ENCODE data around the gene KRT39.
"Not testable (repeated sequence)": the region's sequence is repeated elsewhere in the genome, so short reads cannot be mapped to it uniquely, and the experiment has no call there.

KRT39 gene

GRCh38 chr17:40966848-40967247 lies at the start of gene KRT39:
Gene KRT39, minus strand, starts transcription at chr17:40966948. Its CDS starts 92 bp downstream, at chr17:40966856.
- no peak for DNase-seq (ENCODE audit: low read depth, low spot score)

DNA sequence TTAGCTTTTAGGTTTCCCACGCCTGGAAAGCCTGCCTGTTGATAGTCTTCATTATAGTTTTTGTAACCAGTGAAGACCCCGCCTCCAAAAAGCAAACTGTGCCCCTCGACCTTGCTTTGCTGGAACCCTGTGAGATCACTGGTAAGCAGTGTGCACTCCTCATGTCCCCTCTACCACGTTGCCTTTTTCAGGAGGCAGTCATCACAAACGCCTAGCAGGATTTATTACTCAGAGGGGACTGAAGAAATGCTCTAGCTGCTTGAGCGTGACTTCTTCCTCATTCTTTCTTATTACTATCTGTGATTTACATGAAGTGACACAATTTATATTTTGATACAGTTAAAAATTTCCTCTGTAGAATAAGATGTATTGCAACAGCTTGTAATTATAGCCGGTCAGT lies 48.7 kb upstream of the KRT39 start:
- no peak for DNase-seq (ENCODE audit: low read depth, low spot score)

DNA sequence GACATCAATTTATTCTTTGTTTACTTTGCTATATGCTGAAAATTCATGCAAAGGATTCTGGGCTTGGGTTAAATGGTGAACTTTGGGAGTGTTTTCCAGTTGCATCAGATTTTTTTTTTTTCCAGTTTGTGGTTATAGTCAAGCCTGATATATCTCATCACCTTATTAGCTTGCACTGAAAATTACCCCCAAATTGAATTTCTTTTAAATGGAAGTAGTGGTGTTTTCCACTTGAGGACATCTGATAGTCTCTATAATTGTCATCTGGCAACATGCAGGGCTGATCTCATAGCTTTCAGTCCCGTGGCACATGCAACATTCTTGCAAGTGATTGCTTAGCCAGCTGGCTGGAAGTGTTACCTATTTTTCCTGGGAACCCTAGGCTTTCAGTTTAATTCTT lies 46.9 kb upstream of the KRT39 start:
- no peak for DNase-seq (ENCODE audit: low read depth, low spot score)

DNA sequence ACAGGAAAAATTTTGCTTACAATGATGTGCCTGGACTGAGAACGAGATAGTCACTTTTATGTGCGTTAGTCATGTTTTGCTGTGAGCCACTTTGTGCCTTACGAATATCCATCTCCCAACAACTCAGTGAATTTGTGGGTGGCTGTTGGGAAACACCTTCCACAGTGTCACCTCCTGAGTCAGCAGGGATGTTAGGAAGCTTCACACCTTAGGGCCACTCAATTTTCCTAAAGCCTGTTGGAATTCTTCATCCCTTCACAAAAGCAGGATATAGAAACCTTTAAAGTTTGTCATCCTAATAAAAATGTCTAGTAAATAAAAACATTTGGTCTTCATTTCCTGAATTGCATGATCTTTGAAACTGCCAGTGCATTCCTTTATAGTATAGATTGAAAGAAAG lies 46.4 kb upstream of the KRT39 start:
- no peak for DNase-seq (ENCODE audit: low read depth, low spot score)

DNA sequence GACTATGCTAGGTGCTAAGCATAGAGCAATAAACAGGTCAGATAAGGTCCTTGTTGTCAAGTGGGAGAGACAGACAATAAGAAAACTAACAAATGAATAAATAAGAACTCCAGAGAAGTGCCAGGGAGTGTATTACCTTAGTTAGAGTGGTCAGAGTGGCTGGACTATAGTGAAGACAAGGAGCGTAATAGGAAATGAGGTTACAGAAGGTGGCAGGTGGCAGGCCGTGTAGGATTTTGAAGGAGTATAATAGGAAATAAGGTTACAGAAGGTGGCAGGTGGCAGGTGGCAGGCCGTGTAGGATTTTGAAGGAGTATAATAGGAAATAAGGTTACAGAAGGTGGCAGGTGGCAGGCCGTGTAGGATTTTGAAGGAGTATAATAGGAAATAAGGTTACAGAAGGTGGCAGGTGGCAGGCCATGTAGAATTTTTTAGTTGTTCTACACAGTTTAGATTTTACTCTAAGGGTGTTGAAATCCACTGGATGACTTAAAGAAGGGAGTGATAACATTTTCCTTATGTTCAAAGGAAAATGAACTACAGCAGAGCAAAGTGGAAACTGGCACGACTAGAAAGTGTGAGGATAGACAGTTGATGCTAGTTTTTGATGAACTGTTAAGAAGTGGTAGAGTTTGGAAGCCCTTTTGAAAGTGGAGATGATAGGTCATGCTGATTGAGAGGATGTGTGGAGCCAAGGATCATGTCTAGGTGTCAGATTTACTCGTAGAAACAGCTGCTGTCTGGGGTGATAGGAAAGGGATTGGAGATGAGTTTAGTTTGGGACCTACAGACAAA lies 45.8 kb upstream of the KRT39 start:
- no peak for DNase-seq (ENCODE audit: low read depth, low spot score)

DNA sequence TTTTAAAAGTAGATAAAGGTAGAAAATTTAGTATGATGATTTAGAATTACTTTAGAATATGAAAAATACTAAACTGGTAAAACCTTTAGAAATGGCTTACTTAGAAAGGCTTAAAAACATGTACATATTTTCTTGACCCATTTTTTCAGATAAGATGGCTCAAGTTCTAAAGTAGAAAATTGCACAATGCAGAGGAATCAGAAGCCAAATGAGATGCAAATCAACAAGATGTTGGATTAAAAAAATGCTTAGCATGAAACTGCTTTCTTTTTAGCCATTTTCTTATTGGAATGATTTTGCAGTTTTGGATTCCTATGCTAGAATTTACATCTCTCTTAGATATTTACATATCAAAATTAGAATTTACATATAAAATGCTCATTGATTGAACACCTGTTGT lies 43.7 kb upstream of the KRT39 start:
- no peak for DNase-seq (ENCODE audit: low read depth, low spot score)

DNA sequence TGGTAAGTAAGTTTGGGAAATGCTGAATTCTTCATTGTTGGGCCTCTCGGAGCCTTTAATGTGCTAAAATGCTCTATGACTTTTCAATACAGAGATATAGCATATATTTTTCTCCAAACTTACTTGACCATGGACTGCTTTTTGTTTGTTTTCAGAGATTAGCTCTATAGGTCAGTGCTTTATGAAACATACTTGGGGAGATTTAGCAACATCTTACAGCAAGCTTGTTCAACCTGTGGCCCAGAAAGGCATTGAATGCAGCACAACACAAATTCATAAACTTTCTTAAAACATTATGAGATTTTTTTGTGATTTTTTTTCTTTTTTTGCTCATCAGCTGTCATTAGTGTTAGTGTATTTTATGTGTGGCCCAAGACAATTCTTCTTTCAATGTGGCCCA lies 43.2 kb upstream of the KRT39 start:
- no peak for DNase-seq (ENCODE audit: low read depth, low spot score)

GRCh38 chr17:41009301-41009760 lies 42.6 kb upstream of the KRT39 start:
- DNase-seq (ENCODE audit: low read depth, low spot score) = no peak

DNA sequence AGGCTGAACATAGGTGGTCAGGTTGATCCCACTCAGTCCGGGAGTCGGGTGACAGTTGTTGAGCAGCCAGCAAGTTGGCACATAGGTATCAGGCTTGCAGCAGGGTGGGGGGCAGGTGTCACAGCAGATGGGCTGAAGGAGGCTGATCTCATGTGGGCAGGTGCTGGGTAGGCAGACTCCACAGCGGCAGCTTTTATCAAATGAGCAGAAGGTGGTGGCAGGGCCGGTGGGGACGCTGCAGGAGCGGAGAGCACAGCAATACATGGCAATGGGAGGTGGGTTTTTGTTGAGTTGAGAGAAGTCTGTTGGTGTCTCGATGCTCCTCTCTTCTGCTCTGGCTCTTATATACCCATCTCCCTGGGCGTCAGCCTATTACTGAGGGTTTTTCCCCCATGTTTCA lies 42.1 kb upstream of the KRT39 start, which contains the start of gene KRTAP3-1:
KRTAP3-1 (minus strand) TSS at position 318 of the 400 bp plus-strand sequence; CDS start at position 264, 54 bp downstream.
- no peak for DNase-seq (ENCODE audit: low read depth, low spot score)

- no peak for DNase-seq (ENCODE audit: low read depth, low spot score)
Observed at GRCh38 chr17:41004397-41004796, 37.6 kb upstream of the KRT39 start.

- DNase-seq (ENCODE audit: low read depth, low spot score) = no peak
Observed at GRCh38 chr17:41003926-41004325, 37.2 kb upstream of the KRT39 start.

DNA sequence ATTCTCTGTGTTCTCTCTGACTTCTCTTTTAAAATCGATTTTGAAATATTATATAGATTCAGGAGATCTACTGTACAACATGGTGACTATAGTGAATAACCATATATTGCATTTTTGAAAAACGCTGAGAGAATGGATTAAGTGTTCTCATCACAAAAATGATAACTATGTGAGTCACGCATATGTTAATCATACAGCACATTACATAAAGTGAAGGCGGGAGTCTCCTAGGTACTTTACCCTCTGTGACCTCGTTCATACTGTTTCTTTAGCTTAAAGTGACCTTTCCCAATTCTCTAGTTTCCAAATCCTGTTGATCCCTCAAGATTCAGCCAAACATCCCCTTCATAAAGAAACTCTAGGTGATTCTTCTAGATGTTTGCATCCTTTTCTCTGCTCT lies 36.1 kb upstream of the KRT39 start:
- no peak for DNase-seq (ENCODE audit: low read depth, low spot score)

DNA sequence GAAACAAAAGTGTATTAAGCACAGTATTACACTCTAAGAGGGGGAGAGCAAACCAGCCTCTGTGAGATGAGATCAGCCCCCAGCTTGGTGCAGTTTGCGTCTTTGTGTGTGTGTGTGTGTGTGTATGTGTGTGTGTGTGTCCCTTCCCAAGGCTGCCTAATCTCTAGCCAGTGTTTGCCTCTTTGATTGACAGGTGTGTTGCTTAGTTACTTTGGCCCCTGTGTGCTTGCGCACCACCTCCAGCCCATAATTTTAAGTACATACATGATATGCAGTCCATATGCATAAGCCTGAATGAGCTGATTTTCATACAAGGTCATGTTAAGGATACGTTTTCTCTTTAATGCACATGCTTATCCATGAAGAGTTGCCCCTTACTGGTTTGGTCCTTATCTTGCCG lies 35.0 kb upstream of the KRT39 start:
- DNase-seq (ENCODE audit: low read depth, low spot score) = no peak

- DNase-seq (ENCODE audit: low read depth, low spot score) = not testable (repeated sequence)
Observed at GRCh38 chr17:40999563-40999962, 32.8 kb upstream of the KRT39 start, which contains the start of gene KRTAP3-2. Gene KRTAP3-2, minus strand, starts transcription at chr17:40999906. Its CDS starts 53 bp downstream, at chr17:40999853.

- DNase-seq (ENCODE audit: low read depth, low spot score) = no peak
Observed at GRCh38 chr17:40997361-40997760, 30.6 kb upstream of the KRT39 start.

GRCh38 chr17:40996829-40997228 lies 30.1 kb upstream of the KRT39 start:
- no peak for DNase-seq (ENCODE audit: low read depth, low spot score)

- no peak for DNase-seq (ENCODE audit: low read depth, low spot score)
Observed at GRCh38 chr17:40995116-40995515, 28.4 kb upstream of the KRT39 start.

- no peak for DNase-seq (ENCODE audit: low read depth, low spot score)
Observed at GRCh38 chr17:40993839-40994238, 27.1 kb upstream of the KRT39 start, which contains the start of gene KRTAP3-3. Gene KRTAP3-3, minus strand, starts transcription at chr17:40994164. Its CDS starts 67 bp downstream, at chr17:40994097.

- DNase-seq (ENCODE audit: low read depth, low spot score) = no peak
Observed at GRCh38 chr17:40993084-40993483, 26.3 kb upstream of the KRT39 start.

DNA sequence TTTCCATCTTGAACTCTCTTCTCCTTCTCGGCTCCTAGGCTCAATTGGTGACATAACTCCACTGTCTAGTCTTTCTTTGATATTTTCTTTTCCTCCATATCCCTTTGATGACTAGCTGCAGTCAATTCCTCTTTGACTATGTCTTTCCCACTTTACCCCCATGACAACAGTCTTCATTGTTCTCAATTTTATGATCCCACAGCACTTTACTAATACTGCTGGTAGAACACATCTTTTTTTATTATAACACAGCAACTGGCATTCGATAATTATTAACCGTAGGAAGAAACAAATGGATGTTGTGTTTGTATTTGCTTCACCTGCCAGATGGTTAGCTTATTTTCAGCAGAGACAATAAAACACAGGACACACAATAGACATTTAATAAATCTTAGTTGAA lies 25.9 kb upstream of the KRT39 start:
- DNase-seq (ENCODE audit: low read depth, low spot score) = no peak

GRCh38 chr17:40986920-40987319 lies 20.2 kb upstream of the KRT39 start:
- no peak for DNase-seq (ENCODE audit: low read depth, low spot score)

GRCh38 chr17:40984226-40984625 lies 17.5 kb upstream of the KRT39 start, which contains the start of gene KRT40:
Gene KRT40, minus strand, starts transcription at chr17:40984326. Its CDS starts 53 bp downstream, at chr17:40984273.
- DNase-seq (ENCODE audit: low read depth, low spot score) = no peak

DNA sequence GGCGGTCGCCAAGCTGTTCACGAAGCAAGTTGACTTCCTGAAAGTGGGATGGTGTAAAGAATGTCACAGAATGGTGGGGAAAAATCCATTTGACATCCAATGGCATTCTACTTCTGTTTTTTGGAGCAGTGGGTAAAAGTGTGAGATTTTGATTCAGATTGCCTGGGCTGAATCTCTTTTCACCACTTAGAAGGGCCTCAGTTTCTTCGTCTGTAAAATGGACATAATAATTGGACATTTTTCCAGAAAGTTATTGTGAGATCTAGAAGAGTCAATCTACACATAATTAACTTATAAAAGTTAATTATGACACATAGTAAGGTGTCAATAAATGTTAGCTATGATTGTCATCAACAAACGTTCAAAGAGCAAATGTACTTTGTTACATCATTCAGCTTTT lies 14.4 kb upstream of the KRT39 start:
- DNase-seq (ENCODE audit: low read depth, low spot score) = no peak

All from smooth muscle cell of the brain vasculature (primary cell).